Measurements from ENCODE around the gene ZNF827.

- TF ChIP-seq CTCF (IDR thresholded peaks at IDR 0.05 in 2 of 3, conservative IDR thresholded peaks at IDR 0.05 in 1 of 3; ENCODE audit: borderline replicate concordance in 1 of 3, insufficient read depth in 1 of 3, low read depth in 2 of 3, low read length in 2 of 3) (no peak), EZH2phosphoT487 (IDR thresholded peaks at IDR 0.05; ENCODE audit: borderline replicate concordance) (no peak), ATF3 (IDR thresholded peaks at IDR 0.05) (no peak), POLR2A (IDR thresholded peaks at IDR 0.05; ENCODE audit: borderline replicate concordance, extremely low read depth, insufficient read depth, insufficient read length) (no peak), CEBPB (IDR thresholded peaks at IDR 0.05; ENCODE audit: low read depth) (no peak), SP1 (IDR thresholded peaks at IDR 0.05; ENCODE audit: low read depth) (no peak), RAD21 (IDR thresholded peaks at IDR 0.05; ENCODE audit: low read depth) (no peak), MAX (IDR thresholded peaks at IDR 0.05) (no peak), JUND (IDR thresholded peaks at IDR 0.05) (no peak), CBX3 (IDR thresholded peaks at IDR 0.05; ENCODE audit: low read depth) (no peak), ZFX (IDR thresholded peaks at IDR 0.05) (no peak), EZH2 (IDR thresholded peaks at IDR 0.05) (no peak), POLR2AphosphoS5 (IDR thresholded peaks at IDR 0.05; ENCODE audit: low read depth, low read length) (no peak)
These were observed 204.6 kb downstream of the ZNF827 start for GRCh38 chr4:145734031-145734430.

Data from HCT116 (cell line).